Measurements from ENCODE around the gene PAN3.

Gene PAN3

GRCh38 chr13:28237944-28238343 is 99.6 kb downstream of the PAN3 start:
- H3K79me2 ChIP-seq (ENCODE audit: insufficient read depth, low read length): no peaks in the 10 kb centered on the region
- no peak overlapping the region for H3K4me2 ChIP-seq (ENCODE audit: low read length)
- H4K20me1 ChIP-seq (ENCODE audit: insufficient read depth, low read length): no peaks in the 10 kb centered on the region
- H3K36me3 ChIP-seq (ENCODE audit: insufficient read depth, low read length): no peaks in the 10 kb centered on the region
- no peaks in the 10 kb centered on the region for H3F3A ChIP-seq (ENCODE audit: insufficient read depth, low read length)
- H3K27ac ChIP-seq (ENCODE audit: low read depth, low read length, poor library complexity, severe bottlenecking): no peak overlapping the region
- no peak overlapping the region for H3K4me3 ChIP-seq (ENCODE audit: low read depth, low read length, poor library complexity, severe bottlenecking)
- H3K9me3 ChIP-seq (ENCODE audit: low read length): no peaks in the 10 kb centered on the region
- no peaks in the 10 kb centered on the region for H3K9me2 ChIP-seq (ENCODE audit: low read depth, low read length)
- H3K9ac ChIP-seq (ENCODE audit: low read length): no peak overlapping the region
- TF ChIP-seq EZH2 (IDR thresholded peaks at IDR 0.05; ENCODE audit: borderline replicate concordance, low read length) (no peak), CTCF (IDR thresholded peaks at IDR 0.05; ENCODE audit: low read length) (no peak)
- no peaks in the 10 kb centered on the region for H3K27me3 ChIP-seq (ENCODE audit: insufficient read depth, low read length)
- H2AFZ ChIP-seq (ENCODE audit: low read length): no peak overlapping the region
- no peaks in the 10 kb centered on the region for H3K4me1 ChIP-seq (ENCODE audit: insufficient read depth, low read length, severe bottlenecking)

- Histone ChIP-seq H3K79me2 (ENCODE audit: insufficient read depth, low read length) (no peaks in the 10 kb centered on the region), H3K36me3 (ENCODE audit: insufficient read depth, low read length) (no peaks in the 10 kb centered on the region), H3K4me3 (ENCODE audit: low read depth, low read length, poor library complexity, severe bottlenecking) (no peak overlapping the region), H3K27ac (ENCODE audit: low read depth, low read length, poor library complexity, severe bottlenecking) (no peak overlapping the region), H3K9ac (ENCODE audit: low read length) (no peak overlapping the region), H2AFZ (ENCODE audit: low read length) (no peak overlapping the region), H3K4me1 (ENCODE audit: insufficient read depth, low read length, severe bottlenecking) (no peaks in the 10 kb centered on the region), H3F3A (ENCODE audit: insufficient read depth, low read length) (no peaks in the 10 kb centered on the region; the same call in 1 of the 2 replicates), H3K27me3 (ENCODE audit: insufficient read depth, low read length) (no peaks in the 10 kb centered on the region), H3K9me2 (ENCODE audit: low read depth, low read length) (no peaks in the 10 kb centered on the region), H4K20me1 (ENCODE audit: insufficient read depth, low read length) (no peaks in the 10 kb centered on the region), H3K9me3 (ENCODE audit: low read length) (no peaks in the 10 kb centered on the region), H3K4me2 (ENCODE audit: low read length) (no peak overlapping the region)
- TF ChIP-seq EZH2 (IDR thresholded peaks at IDR 0.05; ENCODE audit: borderline replicate concordance, low read length) (no peak), CTCF (IDR thresholded peaks at IDR 0.05; ENCODE audit: low read length) (no peak)
Measured at GRCh38 chr13:28239374-28239773, 101.0 kb downstream of the PAN3 start.

GRCh38 chr13:28245465-28245864 is 107.1 kb downstream of the PAN3 start:
- TF ChIP-seq EZH2 (IDR thresholded peaks at IDR 0.05; ENCODE audit: borderline replicate concordance, low read length) (no peak), CTCF (IDR thresholded peaks at IDR 0.05; ENCODE audit: low read length) (no peak)
- H3K27ac ChIP-seq (ENCODE audit: low read depth, low read length, poor library complexity, severe bottlenecking): no peak overlapping the region
- H3K9me3 ChIP-seq (ENCODE audit: low read length): peaks cover 5% of the 10 kb centered on the region
- H3K4me2 ChIP-seq (ENCODE audit: low read length): no peak overlapping the region
- H3K27me3 ChIP-seq (ENCODE audit: insufficient read depth, low read length): no peaks in the 10 kb centered on the region
- H4K20me1 ChIP-seq (ENCODE audit: insufficient read depth, low read length): no peaks in the 10 kb centered on the region
- no peaks in the 10 kb centered on the region; the same call in 1 of the 2 replicates for H3F3A ChIP-seq (ENCODE audit: insufficient read depth, low read length)
- H3K9me2 ChIP-seq (ENCODE audit: low read depth, low read length): no peaks in the 10 kb centered on the region
- no peak overlapping the region for H2AFZ ChIP-seq (ENCODE audit: low read length)
- H3K4me1 ChIP-seq (ENCODE audit: insufficient read depth, low read length, severe bottlenecking): no peaks in the 10 kb centered on the region
- no peaks in the 10 kb centered on the region for H3K79me2 ChIP-seq (ENCODE audit: insufficient read depth, low read length)
- no peak overlapping the region for H3K4me3 ChIP-seq (ENCODE audit: low read depth, low read length, poor library complexity, severe bottlenecking)
- H3K9ac ChIP-seq (ENCODE audit: low read length): no peak overlapping the region
- peaks cover 5% of the 10 kb centered on the region for H3K36me3 ChIP-seq (ENCODE audit: insufficient read depth, low read length)

All from OCI-LY1 (cell line).